Effector memory CD8-positive, alpha-beta T cell (primary cell): ENCODE measurements around the gene COX18.
A peak's percentile ranks its signal among the peaks of the same experiment; 100 is the strongest.

ENCODE experiments used
- ATAC-seq: fragments of 150-1000 bp; cut with Tn5 transposase; replicated peaks from 2 replicates; pipeline ENCODE4 v1.10.0; 2021; ENCODE audit warnings: mild to moderate bottlenecking, moderate library complexity
- DNase-seq, 3 experiments: peaks; one replicate each; pipeline ENCODE4 v3.0.0; 2021
- H3K27ac Mint-ChIP-seq, 2 donors: one replicate each; pipeline ENCODE4 v1.8.0; 2022; ENCODE audit warnings: mild to moderate bottlenecking in 2 of 2, mixed read lengths in 2 of 2, moderate library complexity in 2 of 2
- H3K27me3 Mint-ChIP-seq, 2 donors: one replicate each; pipeline ENCODE4 v1.8.0; 2022; ENCODE audit warnings: mixed read lengths in 2 of 2
- H3K36me3 Mint-ChIP-seq: one replicate; pipeline ENCODE4 v1.8.0; 2022; ENCODE audit warnings: mild to moderate bottlenecking, moderate library complexity, mixed read lengths; ENCODE audit not compliant: insufficient read depth
- H3K4me1 Mint-ChIP-seq, 2 donors: one replicate each; pipeline ENCODE4 v1.8.0; 2022; ENCODE audit warnings: low read depth in 2 of 2, mixed read lengths in 2 of 2
- H3K4me3 Mint-ChIP-seq, 2 donors: one replicate each; pipeline ENCODE4 v1.8.0; 2022; ENCODE audit warnings: mild to moderate bottlenecking in 2 of 2, mixed read lengths in 2 of 2, moderate library complexity in 2 of 2
- H3K9me3 Mint-ChIP-seq, 2 donors: one replicate each; pipeline ENCODE4 v1.8.0; 2022; ENCODE audit warnings: mixed read lengths in 2 of 2

The COX18 gene

GRCh38 chr4:73070074-73070390 is 516 bp upstream of the COX18 start:
- no peak for DNase-seq
- Mint-ChIP-seq H3K4me1 (peaks cover 24 to 36% of the 10 kb centered on the region in 2 donors), H3K27ac (peak overlapping the region; percentile 99 to 100), H3K4me3 (peak overlapping the region; percentile 86 to 98), H3K36me3 (peaks cover 31% of the 10 kb centered on the region), H3K9me3 (no peaks in the 10 kb centered on the region), H3K27me3 (no peaks in the 10 kb centered on the region)
- peak; percentile 20 for ATAC-seq

- DNase-seq = peak in 2 of 3 experiments; percentile 4 to 16
- no peaks in the 10 kb centered on the region for H3K27me3 Mint-ChIP-seq
- peaks cover 28% of the 10 kb centered on the region for H3K36me3 Mint-ChIP-seq
- peak overlapping the region; percentile 99 to 100 for H3K27ac Mint-ChIP-seq
- H3K4me1 Mint-ChIP-seq = peaks cover 24 to 43% of the 10 kb centered on the region in 2 donors
- no peaks in the 10 kb centered on the region for H3K9me3 Mint-ChIP-seq
- H3K4me3 Mint-ChIP-seq = peak overlapping the region; percentile 86 to 98
- ATAC-seq = no peak
These were observed 802 bp downstream of the COX18 start for GRCh38 chr4:73068491-73069337.

DNA sequence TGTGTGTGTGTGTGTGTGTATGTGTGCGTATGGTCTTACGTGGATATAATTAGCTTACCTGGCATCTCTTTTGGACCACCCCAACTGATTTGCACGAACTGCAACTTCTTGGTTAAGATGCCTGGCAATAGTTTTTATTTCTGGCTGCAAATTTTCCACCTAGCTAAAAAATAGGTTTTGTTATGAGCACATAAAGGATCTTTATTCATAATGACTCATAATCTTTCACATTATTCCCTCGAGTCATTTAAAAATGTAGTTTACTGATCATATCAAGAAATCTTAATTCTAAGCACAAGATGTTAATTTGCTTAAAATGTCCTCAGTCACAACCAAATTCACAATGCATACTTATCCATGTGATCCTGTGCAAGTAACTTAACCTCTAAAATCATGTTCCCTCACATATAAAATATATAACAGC is 1.5 kb downstream of the COX18 start:
- peak overlapping the region; percentile 86 to 98 for H3K4me3 Mint-ChIP-seq
- ATAC-seq = no peak
- H3K4me1 Mint-ChIP-seq = peaks cover 24 to 43% of the 10 kb centered on the region in 2 donors
- H3K36me3 Mint-ChIP-seq = peaks cover 32% of the 10 kb centered on the region
- peak overlapping the region; percentile 99 to 100 for H3K27ac Mint-ChIP-seq
- no peaks in the 10 kb centered on the region for H3K9me3 Mint-ChIP-seq
- no peak for DNase-seq
- H3K27me3 Mint-ChIP-seq = no peaks in the 10 kb centered on the region

GRCh38 chr4:73066928-73067327 is 2.6 kb downstream of the COX18 start:
- Mint-ChIP-seq H3K4me1 (peaks cover 24 to 43% of the 10 kb centered on the region in 2 donors), H3K36me3 (peaks cover 42% of the 10 kb centered on the region), H3K27me3 (no peaks in the 10 kb centered on the region), H3K9me3 (no peaks in the 10 kb centered on the region), H3K27ac (peak overlapping the region; percentile 99 to 100), H3K4me3 (peak overlapping the region; percentile 29 to 57)
- ATAC-seq (no peak), DNase-seq (no peak)

DNA sequence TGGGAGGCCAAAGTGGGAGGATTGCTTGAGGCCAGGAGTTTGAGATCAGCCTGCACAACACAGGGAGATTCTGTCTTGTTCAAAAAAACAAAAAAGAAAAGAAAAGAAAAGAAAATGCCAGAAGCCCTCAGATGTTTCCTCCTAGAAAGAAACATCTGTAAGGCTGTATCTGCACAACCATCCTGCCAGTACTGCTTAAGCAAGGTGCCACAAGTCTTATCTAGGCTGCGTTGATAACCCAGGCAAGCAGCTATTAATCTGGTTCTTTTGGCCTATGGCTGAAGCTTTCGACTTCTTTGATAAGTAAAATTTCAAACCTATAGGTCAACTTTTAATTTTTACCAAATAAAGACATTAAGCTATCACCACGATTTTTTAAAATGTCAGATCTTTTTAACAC is 3.1 kb downstream of the COX18 start:
- Mint-ChIP-seq H3K4me1 (peaks cover 24 to 43% of the 10 kb centered on the region in 2 donors), H3K27ac (peak overlapping the region in 1 of 2 donors; percentile 99), H3K9me3 (no peaks in the 10 kb centered on the region), H3K36me3 (peaks cover 47% of the 10 kb centered on the region), H3K4me3 (peak overlapping the region in 1 of 2 donors; percentile 38), H3K27me3 (no peaks in the 10 kb centered on the region)
- no peak for DNase-seq
- no peak for ATAC-seq

- H3K27ac Mint-ChIP-seq = peak overlapping the region in 1 of 2 donors; percentile 70
- H3K9me3 Mint-ChIP-seq = no peaks in the 10 kb centered on the region
- ATAC-seq = no peak
- DNase-seq = no peak
- peaks cover 54% of the 10 kb centered on the region for H3K36me3 Mint-ChIP-seq
- no peaks in the 10 kb centered on the region for H3K27me3 Mint-ChIP-seq
- no peak overlapping the region for H3K4me3 Mint-ChIP-seq
- H3K4me1 Mint-ChIP-seq = peaks cover 21 to 38% of the 10 kb centered on the region in 2 donors
These were observed 5.0 kb downstream of the COX18 start for GRCh38 chr4:73064536-73064935.

DNA sequence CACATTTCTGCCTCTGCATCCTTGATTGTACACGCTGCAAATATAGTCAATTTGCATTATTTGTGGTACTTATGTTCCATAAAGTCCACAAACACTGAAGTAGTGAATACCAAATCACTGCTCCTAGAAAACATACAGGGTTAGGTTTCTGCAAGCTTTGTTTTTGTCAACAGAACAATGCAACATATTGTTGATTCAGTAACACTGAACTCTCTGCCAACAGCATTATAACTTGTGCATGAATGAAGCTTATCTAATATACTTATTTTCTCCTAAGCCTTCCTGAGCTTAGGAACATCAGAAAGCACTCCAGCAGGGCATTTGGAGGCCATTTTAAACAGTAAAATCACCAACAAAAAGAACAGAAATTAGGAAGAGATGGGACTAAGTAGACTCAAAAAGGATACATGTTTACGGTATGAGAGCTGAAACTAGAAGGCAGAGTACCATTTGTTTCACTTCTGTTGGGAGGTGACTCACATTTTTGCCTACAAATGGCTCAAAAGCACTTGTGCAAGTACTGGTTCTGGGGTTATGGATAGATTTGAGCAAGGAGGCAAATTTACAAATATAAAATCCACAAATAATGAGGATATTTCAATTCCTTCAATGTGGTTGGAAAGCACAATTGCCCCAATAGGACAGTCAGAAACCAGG is 14.1 kb downstream of the COX18 start:
- no peak for DNase-seq
- no peaks in the 10 kb centered on the region for H3K9me3 Mint-ChIP-seq
- H3K4me3 Mint-ChIP-seq = no peak overlapping the region
- peak overlapping the region in 1 of 2 donors; percentile 84 for H3K27ac Mint-ChIP-seq
- H3K36me3 Mint-ChIP-seq = peaks cover 47% of the 10 kb centered on the region
- no peaks in the 10 kb centered on the region for H3K27me3 Mint-ChIP-seq
- no peak for ATAC-seq
- peaks cover 0 to 4% of the 10 kb centered on the region in 2 donors for H3K4me1 Mint-ChIP-seq

GRCh38 chr4:73053974-73054480 is 15.5 kb downstream of the COX18 start:
- Mint-ChIP-seq H3K27ac (peak overlapping the region in 1 of 2 donors; percentile 77), H3K36me3 (peaks cover 42% of the 10 kb centered on the region), H3K4me1 (peaks cover 0 to 4% of the 10 kb centered on the region in 2 donors), H3K27me3 (no peaks in the 10 kb centered on the region), H3K4me3 (no peak overlapping the region), H3K9me3 (no peaks in the 10 kb centered on the region)
- no peak for DNase-seq
- ATAC-seq = no peak

DNA sequence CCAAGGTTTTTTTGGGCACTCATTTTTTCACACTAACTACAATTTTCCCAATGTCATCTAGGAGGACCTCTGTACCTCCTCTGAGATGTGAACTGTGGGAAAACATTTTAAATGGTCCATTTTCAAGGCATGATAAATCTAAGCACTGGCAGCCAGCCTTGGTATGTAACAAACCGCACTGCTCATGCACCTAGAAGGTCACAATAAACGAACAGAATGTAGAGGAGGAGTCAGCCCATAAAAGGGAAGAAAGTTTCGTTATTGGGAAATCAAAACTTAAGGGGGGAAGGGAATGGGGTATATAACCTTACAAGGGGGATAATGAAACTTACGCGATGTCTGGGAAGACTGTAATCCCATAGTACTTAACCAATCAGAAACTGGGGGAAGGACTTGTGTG is 16.4 kb downstream of the COX18 start:
- Mint-ChIP-seq H3K4me3 (no peak overlapping the region), H3K36me3 (peaks cover 33% of the 10 kb centered on the region), H3K27ac (no peak overlapping the region), H3K9me3 (no peaks in the 10 kb centered on the region), H3K4me1 (peaks cover 0 to 4% of the 10 kb centered on the region in 2 donors), H3K27me3 (no peaks in the 10 kb centered on the region)
- ATAC-seq (no peak), DNase-seq (no peak)

DNA sequence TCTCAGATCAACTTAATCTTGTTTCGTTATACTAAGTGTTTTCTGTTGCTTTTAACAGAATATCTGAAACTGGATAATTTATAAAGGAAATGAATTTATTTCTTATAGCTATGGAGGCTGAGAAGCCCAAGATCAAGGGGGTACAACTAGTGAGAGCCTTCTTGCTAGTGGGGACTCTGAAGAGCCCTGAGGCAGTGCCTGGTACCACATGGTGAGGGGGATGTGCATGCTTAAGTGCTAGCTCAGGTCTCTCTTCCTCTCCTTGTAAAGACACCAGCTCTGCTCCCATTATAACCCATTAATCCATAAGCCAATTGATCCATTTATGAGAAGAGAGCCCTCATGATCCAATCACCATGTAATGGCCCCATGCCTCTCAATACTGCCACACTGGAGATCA is 17.9 kb downstream of the COX18 start:
- no peak for DNase-seq
- Mint-ChIP-seq H3K4me3 (no peak overlapping the region), H3K4me1 (peaks cover 0 to 4% of the 10 kb centered on the region in 2 donors), H3K27ac (no peak overlapping the region), H3K27me3 (no peaks in the 10 kb centered on the region), H3K9me3 (no peaks in the 10 kb centered on the region), H3K36me3 (peaks cover 19% of the 10 kb centered on the region)
- no peak for ATAC-seq

DNA sequence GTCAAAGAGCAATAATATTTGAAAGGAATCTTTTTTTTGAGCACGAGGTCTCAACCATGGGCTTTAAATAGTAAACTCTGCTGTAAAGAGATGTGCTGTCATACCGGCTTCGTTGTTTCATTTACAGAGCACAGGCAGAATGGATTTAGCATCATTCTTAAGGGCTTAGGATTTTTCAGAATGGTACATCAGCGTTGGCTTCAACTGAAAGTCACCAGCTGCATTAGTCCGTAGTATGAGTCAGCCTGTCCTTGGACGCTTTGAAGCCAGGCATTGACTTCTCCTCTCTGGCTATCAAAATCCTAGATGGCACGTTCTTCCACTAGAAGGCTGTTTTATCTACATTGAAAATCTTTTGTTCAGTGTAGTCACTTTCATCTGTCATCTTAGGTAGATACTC is 23.6 kb downstream of the COX18 start:
- DNase-seq = no peak
- Mint-ChIP-seq H3K27me3 (peaks cover 6 to 11% of the 10 kb centered on the region in 2 donors), H3K9me3 (no peaks in the 10 kb centered on the region), H3K36me3 (no peaks in the 10 kb centered on the region), H3K4me3 (no peak overlapping the region), H3K27ac (no peak overlapping the region), H3K4me1 (no peaks in the 10 kb centered on the region)
- ATAC-seq = no peak

DNA sequence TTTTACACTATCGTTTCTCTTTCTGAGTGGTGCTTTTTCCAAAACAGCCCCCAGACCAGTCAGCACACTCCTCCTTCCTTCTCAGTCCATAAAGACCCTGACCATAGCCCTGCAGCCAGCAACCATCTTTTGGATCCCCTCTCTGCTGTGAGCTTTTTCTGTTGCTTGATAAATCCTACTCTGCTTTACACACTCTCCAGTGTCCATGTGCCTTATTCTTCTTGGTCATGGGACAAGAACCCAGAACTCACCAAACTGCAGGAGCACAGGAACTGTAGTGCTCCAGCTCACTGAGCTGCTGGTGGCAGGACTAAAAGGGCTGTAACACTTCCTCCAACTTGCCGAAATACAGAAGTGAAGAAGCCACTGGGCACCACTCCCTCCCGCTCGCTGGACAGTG is 32.5 kb downstream of the COX18 start:
- Mint-ChIP-seq H3K27ac (no peak overlapping the region), H3K4me1 (no peaks in the 10 kb centered on the region), H3K9me3 (no peaks in the 10 kb centered on the region), H3K4me3 (no peak overlapping the region), H3K27me3 (peaks cover 13 to 31% of the 10 kb centered on the region in 2 donors), H3K36me3 (no peaks in the 10 kb centered on the region)
- ATAC-seq (no peak), DNase-seq (no peak)

DNA sequence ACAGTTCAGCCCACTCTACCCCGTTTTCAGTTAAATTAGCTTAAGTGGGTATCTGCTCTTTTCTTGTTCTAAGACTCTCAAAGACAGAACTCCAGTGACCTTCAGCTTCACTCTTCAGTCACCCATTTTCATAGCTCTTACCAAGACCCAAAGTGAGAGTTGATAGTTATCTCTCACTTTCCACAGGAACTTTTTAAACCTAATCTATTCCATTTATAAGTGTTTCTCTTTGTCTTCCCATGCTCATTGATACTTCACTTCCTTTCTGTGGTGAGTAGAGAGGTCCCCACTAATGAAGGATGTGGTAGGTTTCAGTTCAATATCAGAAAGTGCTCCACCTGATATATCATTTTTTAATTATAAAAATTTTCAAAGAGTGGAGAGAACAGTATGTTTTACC is 33.4 kb downstream of the COX18 start:
- Mint-ChIP-seq H3K9me3 (no peaks in the 10 kb centered on the region), H3K27ac (no peak overlapping the region), H3K36me3 (no peaks in the 10 kb centered on the region), H3K4me1 (no peaks in the 10 kb centered on the region), H3K4me3 (no peak overlapping the region), H3K27me3 (peaks cover 9 to 22% of the 10 kb centered on the region in 2 donors)
- no peak for ATAC-seq
- no peak for DNase-seq

DNA sequence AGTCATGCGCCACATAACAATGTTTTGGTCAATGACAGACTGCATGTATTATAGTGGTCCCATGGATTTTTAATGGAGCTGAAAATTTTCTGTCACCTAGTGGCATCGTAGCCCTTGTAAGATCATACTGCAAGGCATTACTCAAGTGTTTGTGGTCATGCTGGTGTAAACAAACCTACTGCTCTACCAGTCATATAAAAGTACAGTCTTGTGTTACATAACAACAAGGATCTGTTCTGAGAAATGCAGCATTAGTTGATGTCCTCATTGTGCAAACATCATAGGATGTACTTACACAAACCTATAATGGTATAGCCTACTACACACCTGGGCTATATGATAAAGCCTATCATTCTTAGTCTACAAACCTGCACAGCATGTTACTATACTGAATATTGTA is 34.6 kb downstream of the COX18 start:
- Mint-ChIP-seq H3K4me3 (no peak overlapping the region), H3K4me1 (no peaks in the 10 kb centered on the region), H3K9me3 (no peaks in the 10 kb centered on the region), H3K27ac (no peak overlapping the region), H3K27me3 (peaks cover 7 to 18% of the 10 kb centered on the region in 2 donors), H3K36me3 (no peaks in the 10 kb centered on the region)
- no peak for DNase-seq
- no peak for ATAC-seq
